Activated CD8-positive, alpha-beta memory T cell treated with anti-CD3 and anti-CD28 coated beads, Interleukin-2, amount 50 U/mL, for 24 hours (primary cell): ENCODE measurements around the gene RPUSD1.
"Not testable (repeated sequence)": the region's sequence is repeated elsewhere in the genome, so short reads cannot be mapped to it uniquely, and the experiment has no call there.

Source experiments
- DNase-seq: peaks from one replicate; pipeline ENCODE4 v3.0.0-alpha.2; 2020; ENCODE audit errors: extremely low read depth

The RPUSD1 gene

DNA sequence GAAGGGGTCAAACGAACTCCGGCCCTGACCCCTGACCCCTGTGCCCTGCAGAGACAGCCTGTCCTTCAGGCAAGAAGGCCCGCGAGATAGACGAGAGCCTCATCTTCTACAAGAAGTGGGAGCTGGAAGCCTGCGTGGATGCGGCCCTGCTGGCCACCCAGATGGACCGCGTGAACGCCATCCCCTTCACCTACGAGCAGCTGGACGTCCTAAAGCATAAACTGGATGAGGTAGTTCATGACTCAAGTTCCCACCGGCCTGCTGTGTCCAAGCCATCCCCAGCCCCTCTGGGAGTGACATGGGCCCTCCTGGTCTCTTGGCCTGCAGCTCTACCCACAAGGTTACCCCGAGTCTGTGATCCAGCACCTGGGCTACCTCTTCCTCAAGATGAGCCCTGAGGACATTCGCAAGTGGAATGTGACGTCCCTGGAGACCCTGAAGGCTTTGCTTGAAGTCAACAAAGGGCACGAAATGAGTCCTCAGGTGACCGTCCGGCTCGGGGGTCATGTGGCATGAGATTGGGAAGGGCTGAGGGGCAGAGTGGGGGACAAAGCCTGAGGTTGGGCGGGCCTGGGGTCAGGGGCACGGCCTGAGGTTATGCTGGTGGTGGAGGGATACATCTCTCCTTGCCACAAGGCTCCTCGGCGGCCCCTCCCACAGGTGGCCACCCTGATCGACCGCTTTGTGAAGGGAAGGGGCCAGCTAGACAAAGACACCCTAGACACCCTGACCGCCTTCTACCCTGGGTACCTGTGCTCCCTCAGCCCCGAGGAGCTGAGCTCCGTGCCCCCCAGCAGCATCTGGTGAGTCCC is 22.0 kb downstream of the RPUSD1 start:
- DNase-seq, result no peak

DNA sequence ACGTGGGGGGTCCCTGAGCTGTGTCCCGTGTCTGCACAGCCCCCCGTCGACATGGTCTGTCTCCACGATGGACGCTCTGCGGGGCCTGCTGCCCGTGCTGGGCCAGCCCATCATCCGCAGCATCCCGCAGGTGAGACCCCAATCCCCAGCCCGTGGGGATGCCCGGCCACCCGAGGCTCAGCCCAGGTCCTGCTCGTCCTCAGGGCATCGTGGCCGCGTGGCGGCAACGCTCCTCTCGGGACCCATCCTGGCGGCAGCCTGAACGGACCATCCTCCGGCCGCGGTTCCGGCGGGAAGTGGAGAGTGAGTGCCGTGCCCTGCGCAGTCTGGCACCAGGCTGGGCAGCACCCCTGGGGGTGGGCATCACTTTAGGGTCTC is 22.7 kb downstream of the RPUSD1 start:
- no peak for DNase-seq

DNA sequence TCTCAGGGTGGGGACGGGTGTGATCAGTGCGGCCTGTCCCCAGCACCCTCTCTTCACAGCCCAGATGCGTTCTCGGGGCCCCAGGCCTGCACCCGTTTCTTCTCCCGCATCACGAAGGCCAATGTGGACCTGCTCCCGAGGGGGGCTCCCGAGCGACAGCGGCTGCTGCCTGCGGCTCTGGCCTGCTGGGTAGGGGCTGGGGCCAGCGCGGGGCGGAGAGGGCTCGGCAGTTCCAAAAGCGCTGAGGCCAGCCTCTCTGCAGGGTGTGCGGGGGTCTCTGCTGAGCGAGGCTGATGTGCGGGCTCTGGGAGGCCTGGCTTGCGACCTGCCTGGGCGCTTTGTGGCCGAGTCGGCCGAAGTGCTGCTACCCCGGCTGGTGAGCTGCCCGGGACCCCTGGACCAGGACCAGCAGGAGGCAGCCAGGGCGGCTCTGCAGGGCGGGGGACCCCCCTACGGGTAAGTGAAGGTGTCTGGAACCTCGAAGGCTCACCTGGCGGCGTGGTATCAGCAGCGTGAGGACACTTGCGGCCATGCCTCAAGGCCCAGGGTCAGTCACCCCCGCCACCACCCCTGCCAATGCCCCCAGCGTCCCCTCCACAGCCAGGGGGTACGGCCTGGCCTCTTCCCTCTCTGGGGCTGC is 23.2 kb downstream of the RPUSD1 start:
- no peak for DNase-seq

DNA sequence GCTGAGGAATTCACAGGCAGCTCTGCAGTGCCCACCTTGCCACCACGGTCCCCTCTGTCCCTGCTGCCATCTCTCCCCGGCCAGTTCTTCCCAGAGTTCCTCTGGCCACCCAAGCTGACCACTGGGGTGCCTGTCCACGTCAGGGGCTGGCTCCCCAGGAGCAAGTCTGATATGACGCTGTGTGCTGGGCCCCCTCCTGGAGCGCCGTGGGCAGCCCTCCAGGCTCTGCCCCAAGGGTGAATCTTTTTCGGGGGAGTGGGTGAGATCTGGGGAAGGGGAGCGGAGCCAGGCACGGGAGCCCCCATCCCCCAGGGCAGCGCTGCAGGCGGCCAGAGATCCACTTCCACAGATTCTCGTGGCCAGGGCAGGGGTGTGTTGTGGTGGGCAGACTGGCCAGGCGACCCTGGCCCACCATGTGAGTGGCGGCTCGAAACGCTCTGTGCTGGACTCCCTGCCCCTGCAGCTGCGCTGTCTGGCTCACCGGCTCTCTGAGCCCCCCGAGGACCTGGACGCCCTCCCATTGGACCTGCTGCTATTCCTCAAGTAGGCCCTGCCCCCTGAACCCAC is 23.9 kb downstream of the RPUSD1 start:
- DNase-seq, result no peak

DNA sequence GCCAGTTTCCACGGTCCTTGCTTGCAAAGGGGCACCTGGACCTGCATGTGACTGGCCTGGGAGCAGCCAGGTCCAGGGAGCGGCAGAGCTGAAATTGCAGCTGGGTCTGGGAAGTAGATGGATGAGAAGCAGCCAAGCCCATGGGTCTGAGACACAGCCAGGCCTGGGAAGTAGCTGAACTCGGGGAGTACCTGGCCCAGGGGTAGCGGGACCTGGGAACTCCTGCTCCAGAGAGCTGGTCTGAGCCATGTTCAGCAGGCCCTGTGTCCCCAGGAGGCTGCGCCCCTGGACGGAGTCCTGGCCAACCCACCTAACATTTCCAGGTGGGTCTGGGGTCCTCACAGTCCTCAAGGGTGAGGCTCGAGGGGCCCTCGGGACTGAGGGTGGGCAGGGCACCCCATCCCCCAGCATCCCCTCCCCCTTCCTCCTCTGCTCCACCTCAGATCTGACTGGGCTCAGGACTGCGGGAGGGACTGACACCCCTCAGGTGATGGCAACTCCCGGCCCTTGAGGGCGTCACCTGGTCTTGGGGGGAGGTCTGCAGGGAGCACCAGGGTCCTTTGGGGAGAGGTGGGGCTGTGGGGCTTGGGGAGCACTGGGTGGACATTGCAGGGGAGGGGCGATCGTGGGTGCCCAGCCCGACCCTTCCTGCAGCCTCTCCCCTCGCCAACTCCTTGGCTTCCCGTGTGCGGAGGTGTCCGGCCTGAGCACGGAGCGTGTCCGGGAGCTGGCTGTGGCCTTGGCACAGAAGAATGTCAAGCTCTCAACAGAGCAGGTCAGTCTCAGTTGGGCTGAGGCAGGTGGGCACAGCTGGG is 24.6 kb downstream of the RPUSD1 start:
- no peak for DNase-seq

DNA sequence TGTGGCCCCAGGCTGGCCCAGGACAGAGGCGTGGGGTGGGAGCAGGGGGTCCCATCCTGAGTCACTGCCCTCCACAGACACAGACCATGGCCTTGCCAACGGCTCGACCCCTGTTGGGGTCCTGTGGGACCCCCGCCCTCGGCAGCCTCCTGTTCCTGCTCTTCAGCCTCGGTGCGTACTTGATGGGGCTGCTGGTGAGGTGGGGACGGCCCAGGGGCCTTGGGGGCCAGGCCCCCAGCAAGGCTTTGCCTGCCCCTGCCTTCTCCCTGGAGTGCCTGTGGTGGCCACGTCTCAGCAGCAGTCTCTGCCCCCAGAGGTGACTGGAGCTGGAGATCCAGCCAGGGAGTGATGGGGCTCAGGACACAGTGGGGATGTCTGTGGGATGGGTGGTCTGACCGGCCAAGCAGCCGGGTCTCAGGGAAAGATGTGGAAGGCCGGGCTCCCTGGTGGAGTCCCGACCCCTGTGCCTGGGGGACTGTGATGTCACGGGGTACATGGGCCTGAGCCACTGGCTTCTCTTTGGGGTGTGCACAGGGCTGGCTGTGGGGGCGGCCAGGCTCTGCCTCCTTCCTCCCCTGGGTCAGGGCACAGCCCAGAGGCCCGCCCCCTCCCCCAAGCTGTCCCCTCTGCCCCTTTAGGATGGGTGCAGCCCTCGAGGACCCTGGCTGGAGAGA is 25.4 kb downstream of the RPUSD1 start:
- DNase-seq, result no peak

DNA sequence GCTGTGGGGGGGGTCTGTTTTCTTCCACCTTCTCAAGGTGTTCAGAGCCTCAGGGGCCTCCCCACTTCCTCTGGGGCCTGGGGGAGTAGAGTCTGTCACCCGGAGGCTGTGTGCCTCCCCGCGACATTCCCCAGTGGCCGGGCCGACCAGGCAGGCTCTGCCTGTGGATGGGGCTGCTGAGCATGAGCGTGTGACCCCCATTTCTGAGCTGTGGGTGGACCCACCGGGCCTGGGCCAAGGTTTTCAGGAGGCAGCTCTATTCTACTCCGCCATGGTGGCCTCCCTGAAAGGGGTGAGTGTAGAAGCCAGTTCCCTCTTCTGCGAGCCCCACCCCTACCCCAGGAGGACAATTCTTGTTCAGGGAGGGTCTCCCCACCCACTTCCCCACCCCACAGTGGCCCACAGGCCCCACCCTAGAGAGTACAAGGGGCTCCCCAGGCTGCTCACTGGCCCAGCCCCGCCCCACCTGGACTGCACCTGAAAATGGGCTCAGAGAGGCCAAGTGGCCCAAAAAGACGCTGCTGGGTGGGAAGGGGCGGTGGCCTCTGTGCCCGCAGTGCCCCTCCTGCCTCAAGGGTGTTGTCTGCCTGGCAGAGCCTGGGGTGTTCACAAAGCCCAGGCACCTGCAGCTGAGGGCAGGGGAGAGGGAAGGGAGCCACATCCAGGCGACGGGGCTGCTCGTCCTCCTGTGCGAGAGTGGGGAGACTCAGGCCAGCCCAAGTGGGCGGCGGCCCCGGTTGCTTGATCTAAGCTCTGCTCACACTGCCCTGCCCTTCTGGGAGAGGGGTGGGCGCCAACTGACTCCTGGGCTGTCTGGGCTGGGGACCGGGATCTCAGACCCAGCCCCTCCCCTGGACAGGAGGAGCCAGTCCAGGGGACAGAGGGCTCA is 26.3 kb downstream of the RPUSD1 start:
- no peak for DNase-seq

DNA sequence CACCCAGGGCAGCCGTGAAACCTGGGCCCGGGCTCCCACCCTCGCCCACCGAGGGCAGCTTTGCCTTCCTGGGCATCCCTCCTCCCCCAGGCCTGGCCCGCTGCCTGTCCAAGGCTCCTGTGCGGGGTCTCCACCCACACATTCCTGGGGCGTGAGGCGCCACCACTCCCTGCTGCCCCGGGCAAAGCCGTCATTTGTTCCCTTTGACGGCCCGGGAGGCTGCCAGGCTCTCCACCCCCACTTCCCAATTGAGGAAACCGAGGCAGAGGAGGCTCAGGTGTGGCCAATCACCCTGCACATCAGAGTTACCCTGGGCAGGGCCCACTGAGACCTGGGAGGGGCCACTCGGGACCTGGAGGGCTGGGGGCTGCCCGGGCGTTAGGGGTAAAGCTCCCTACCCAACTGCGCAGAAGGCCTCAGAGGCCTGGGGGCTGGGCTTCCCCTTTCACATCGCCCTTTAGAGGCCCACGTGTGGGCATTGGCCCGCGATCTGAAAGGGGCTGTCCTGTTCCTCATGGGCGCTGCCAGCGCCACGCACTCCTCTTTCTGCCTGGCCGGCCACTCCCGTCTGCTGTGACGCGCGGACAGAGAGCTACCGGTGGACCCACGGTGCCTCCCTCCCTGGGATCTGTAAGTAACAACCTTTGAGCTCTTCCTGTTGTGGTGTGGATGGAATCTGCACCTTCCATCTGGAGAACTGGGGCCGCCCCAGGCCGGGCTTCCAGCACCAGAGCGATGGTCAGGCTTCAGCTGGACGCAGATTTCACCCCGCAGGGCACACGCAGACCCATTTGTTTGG is 27.4 kb downstream of the RPUSD1 start, which contains the start of gene MSLN:
Gene MSLN (plus strand): TSS at position 190 of the 799 bp plus-strand sequence. CDS start 1,947 bp downstream, outside the sequence.
- DNase-seq, result no peak

DNA sequence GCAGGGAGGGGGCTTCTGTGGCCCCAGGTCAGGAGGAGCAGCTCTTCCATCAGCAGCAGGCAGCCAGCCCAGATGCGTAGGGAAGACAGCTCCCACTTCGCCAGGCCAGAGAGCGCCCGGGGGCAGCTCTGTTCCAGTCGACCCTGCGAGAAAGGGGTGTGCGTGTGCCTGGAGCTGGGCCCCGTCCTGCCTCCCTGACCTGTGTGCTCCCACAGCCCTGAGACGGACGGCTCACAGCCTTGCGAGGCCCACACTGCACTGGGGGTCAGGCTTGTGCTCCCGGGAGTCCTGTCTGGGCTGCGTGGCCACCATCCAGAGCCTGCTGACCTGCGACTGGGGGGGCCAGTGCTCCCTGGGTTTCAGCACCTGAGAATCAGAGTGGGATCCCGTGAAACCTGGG is 28.1 kb downstream of the RPUSD1 start:
- no peak for DNase-seq

DNA sequence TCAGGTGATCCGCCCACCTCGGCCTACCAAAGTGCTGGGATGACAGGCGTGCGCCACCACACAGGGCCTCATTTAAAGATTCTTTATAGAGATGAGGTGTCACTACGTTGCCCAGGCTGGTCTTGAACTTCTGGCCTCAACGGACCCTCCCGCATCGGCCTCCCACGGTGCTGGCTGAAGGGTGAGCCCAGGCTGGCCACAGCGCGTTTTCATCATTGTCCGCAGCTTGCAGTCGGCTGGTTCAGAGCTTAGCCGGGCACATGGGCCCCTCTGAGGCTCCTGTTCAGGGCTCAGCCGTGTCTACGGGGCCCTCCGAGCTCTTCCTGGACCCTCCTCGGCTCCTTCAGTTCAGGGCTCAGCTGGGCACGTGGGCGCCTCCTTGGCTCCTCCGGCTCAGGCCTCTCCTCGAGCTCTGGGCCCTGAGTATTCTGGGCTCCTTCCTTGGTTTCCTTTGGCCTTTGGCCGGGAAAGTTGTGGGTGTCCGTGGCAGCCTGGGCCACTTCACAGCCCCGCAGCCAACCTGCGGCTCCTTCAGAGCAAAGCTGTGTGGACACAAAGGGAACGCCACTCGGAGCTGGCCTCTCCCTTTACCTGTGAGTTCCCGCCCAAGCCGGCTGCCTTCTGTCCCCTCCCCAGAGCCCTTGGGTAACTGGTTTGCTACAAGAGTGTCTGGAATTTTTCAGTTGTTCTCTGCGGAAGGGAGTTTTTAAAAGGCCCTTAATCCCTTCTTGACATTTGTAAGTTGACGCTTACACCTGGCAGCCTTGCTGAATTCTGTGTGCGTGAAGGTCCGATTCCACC is 28.9 kb downstream of the RPUSD1 start:
- no peak for DNase-seq

DNA sequence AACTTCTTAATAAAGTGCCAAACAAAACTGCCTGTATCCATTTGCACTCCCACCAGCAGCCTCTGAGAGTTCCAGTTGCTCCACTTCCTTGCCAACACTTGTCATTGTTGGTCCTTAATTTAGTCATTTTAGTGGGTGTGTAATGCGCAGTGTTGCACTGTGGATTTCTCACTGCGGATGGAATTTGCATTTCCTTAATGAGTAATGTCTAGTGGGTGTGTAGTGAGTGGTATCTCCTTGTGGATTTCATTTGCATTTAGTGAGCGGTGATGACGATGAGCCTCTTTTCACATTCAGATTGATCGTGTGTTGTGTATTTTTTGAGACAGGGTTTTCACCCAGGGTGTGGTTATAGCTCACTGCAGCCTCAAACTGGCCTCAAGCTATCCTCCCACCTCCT is 31.8 kb downstream of the RPUSD1 start:
- DNase-seq, result no peak

DNA sequence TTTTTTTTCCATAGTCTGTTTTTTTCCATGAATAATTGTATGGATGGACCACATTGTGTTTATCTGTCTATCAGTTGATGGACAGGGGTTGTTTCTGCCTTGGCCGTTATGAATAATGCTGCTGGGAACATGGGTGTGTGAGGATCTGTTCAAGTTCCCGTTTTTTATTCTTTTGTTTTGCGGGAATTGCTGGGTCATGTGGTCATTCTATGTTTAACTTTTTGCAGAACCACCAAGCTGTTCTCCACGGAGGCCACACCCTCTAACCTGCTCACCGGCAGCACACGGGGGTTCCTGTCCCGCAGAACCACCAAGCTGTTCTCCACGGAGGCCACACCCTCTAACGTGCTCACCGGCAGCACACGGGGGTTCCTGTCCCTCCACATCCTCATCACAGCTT is 33.5 kb downstream of the RPUSD1 start:
- no peak for DNase-seq

DNA sequence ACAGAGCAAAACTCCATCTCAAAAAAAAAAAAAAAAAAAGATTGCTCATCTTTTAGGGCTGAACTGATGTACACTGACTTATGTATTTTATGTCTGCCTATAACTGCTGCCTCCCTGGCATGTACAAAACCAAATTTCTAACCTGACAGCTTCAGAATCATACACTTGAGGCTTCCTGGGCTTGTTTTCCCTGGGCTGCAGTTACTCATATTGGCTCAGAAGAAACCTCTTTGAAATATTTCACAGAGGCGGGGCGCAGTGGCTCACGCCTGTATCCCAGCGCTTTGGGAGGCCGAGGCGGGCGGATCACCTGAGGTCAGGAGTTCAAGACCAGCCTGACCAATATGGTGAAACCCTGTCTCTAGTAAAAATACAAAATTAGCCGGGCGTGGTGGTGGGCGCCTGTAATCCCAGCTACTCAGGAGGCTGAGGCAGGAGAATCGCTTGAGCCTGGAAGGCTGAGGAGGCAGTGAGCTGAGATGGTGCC is 34.0 kb downstream of the RPUSD1 start:
- not testable (repeated sequence) for DNase-seq

DNA sequence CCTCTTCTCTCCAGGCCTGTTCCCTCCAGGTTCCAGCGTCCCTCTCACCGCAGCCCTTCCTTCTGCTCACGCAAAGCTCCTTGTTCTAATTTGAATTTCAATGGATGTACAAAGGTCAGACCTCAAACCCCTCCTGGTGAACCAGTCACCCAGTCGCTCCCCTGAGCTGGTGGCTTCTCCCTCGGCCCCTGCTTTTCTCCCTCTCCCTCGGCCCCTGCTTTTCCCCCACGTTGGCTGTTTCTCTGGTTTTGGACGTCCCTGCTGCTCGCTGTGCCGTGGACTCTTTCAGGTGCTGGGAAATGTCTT is 36.2 kb downstream of the RPUSD1 start:
- DNase-seq, result no peak

DNA sequence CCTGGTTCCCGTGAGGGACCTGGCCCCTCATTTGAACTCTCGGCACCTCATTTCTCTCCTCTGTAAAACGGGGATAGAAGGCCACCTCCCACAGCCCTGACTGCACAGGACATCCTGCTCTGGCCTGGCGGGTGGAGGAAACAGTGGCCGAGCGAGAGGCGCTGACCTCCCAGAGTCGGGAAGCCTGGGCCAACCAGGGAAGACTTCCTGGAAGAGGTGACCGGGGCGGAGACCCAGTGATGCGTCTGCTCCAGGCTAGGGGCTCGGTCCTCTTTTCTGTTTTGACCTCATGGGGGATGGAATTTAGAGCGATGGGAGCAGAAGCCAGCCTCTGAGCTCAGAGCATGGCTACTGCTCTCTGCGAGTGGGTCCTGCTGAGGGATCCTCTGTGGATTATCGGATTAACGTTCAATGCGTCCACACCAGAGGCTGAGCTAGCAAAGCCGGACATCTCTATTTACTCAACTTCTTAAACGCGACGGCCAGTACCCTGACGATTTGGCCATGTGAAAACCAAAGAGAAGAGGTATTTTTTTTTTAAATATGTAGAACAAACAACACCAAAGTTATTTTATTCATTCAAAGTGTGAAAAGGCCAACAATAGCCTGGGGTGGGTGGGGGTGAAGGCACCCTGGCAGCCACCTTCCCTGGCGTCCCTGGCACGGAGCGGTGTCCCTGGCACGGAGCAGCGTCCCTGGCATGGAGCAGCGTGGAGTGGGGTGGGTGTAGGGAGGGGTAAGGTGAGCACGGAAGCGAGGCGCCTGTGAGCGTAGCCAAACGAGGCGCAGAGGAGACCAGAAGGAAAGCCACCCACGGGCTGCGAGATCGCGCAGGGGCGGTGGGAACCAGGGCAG is 36.8 kb downstream of the RPUSD1 start:
- no peak for DNase-seq

DNA sequence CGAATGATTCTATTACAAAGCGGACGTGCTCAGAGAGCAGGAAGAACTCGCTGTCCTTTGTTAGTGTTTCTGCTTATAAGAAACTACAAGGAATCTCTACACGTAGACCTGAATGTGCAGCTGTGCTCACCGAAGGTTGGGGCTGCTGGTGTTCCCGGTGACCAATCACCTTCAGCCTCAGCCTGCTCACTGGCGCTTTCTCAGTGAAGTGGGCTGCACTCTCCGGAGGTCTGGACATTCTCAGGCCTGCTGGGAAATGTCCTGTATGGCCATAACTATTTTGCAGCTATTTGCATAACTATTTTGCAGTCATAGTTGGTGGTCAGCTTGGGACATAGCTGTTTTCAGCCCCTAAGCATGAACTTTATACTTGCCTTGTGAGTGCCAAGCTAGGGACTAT is 37.7 kb downstream of the RPUSD1 start:
- DNase-seq, result no peak

DNA sequence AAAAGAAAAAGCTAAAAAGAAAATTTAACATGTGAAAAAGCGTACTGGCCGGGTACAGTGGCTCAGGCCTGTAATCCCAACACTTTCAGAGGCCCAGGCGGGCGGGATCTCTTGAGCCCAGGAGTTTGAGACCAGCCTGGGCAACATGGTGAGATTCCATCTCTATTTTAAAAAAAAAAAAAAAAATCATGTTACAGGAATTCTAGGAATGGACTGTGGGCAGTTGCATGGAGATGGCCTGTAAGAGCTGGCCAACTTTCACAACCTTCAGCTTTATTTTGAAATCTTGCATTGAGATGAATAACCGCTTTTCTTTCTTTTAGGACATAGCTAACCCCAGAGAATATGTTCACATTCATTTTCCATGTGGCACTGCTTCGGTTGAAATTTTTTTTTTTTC is 39.2 kb downstream of the RPUSD1 start:
- DNase-seq, result no peak
